Fibroblast of the aortic adventitia (primary cell): ENCODE measurements around the gene CD81. TPM values are rescaled to one million over a fixed set of nuclear protein-coding genes. Genes with fewer than 3 reads are reported as not detected.
"Not testable (repeated sequence)": the region's sequence is repeated elsewhere in the genome, so short reads cannot be mapped to it uniquely, and the experiment has no call there.

Source experiments
- DNase-seq: peaks from one replicate; pipeline ENCODE4 v3.0.0-alpha.2; 2010; ENCODE audit warnings: low read depth
- H3K4me3 ChIP-seq: 2 replicates; pipeline ENCODE4 v1.5.1; 2011; ENCODE audit warnings: low read depth, mild to moderate bottlenecking, control low read depth, low read length, moderate library complexity
- total RNA-seq: library from RNA; depleted of rRNA; stranded (reverse); fragments of >200 nt; gene quantifications from 2 replicates; pipeline ENCODE4 v1.2.3, GENCODE V29; 2012; ENCODE audit warnings: low replicate concordance
- TF ChIP-seq, protein P1 (sequence below): IDR thresholded peaks from 2 replicates; pipeline ENCODE4 v1.5.1; 2011; ENCODE audit warnings: mild to moderate bottlenecking, low read length, control low read depth, inconsistent platforms; ENCODE audit not compliant: insufficient read depth

The CD81 gene
- total RNA-seq, 1 donor: 282 TPM

GRCh38 chr11:2363577-2364370, 13.3 kb upstream of the CD81 start:
- TF ChIP-seq, protein P1, sequence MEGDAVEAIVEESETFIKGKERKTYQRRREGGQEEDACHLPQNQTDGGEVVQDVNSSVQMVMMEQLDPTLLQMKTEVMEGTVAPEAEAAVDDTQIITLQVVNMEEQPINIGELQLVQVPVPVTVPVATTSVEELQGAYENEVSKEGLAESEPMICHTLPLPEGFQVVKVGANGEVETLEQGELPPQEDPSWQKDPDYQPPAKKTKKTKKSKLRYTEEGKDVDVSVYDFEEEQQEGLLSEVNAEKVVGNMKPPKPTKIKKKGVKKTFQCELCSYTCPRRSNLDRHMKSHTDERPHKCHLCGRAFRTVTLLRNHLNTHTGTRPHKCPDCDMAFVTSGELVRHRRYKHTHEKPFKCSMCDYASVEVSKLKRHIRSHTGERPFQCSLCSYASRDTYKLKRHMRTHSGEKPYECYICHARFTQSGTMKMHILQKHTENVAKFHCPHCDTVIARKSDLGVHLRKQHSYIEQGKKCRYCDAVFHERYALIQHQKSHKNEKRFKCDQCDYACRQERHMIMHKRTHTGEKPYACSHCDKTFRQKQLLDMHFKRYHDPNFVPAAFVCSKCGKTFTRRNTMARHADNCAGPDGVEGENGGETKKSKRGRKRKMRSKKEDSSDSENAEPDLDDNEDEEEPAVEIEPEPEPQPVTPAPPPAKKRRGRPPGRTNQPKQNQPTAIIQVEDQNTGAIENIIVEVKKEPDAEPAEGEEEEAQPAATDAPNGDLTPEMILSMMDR: no peak
- DNase-seq: no peak
- H3K4me3 ChIP-seq: no peak overlapping the region

DNA sequence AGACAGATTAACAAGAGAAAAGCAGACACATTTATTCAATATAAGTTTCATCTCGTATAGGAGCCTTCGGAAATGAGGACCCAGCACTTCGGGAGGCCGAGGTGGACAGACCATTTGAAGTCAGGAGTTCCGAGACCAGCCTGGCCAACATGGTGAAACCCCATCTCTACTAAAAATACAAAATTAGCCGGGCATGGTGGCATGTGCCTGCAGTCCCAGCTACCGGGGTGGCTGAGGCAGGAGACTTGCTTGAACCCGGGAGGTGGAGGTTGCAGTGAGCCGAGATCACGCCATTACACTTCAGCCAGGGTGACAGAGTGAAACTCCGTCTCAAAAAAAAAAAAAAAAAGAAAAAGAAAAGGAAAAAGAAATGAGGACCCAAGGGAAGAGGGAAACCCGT, 12.7 kb upstream of the CD81 start:
- H3K4me3 ChIP-seq, DNase-seq: not testable (repeated sequence)

DNA sequence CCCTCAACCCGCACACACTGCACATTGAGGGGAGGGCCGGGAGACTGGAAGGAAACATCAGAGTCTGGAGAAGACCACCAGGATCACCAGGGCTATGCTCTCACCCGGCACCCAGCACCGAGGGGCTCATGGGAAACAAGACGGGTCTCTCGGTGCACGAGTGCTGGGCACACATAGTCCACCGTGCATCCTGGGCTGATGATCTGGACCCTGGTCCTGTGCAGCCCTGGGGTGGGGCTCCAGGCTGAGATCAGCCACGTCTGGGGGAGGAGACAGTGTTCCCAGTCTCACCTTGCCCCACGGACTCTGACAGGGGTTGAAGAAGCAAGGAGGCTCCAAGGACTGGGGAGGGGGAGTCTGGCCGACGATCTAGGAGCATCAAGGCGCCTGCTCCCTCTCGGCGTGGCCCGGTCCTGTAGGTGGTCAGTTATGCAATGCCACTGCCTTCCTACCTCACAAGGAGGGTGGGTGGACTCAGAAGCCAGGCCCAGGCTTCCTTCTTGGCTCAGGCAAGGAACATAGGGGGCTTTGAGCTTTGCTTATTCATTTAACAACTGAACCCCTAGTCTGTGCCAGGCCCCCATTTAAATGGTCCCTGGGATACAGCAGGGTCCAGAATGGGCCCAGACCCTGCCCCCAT, 11.4 kb upstream of the CD81 start:
- DNase-seq: no peak

DNA sequence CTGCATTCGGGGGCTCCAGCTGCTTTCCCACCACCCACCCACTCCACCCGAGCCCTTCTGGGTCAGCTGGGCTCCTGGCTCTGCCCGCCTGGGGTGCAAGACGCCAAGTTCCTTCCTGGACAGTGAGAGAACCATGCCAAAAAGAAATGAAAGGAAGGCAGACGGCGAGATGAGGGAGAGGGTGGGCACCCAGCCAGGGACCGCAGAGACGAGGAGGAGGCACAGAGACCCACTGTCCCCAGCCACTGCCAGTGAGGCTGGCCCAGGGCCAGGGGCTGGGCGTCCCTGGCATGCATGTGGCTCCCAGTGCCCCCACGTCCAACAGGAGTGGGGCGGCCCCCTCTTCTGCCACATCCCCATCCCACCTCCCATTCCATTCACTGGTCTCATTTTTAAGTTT, 10.8 kb upstream of the CD81 start:
- TF ChIP-seq, protein P1: no peak
- H3K4me3 ChIP-seq: no peak overlapping the region
- DNase-seq: no peak

More for the DNA sequence above, 11.4 kb upstream of the CD81 start:
- no peak overlapping the region for H3K4me3 ChIP-seq
- TF ChIP-seq, protein P1: no peak

DNA sequence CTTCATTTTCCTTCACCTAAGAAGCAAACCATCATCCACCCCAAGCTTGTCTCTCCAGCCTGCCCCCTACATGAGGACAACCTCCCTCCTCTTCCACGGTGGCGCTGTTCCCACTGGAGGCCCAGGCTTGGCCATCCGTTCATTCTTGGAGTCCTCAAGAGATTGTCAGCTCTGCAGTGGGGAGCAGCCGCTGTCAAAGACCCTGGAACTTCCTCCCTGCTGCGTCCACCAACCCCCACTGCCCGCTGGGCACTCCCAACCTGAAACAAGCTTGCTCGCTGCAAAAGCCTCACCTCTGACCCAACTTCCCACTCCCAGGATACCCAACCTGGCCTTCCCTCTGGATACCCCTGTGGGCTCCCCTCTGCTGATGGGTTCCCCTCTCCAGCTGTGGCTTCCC, 10.4 kb upstream of the CD81 start:
- no peak overlapping the region for H3K4me3 ChIP-seq
- no peak for DNase-seq
- TF ChIP-seq, protein P1: no peak

GRCh38 chr11:2367266-2368160, 9.6 kb upstream of the CD81 start:
- DNase-seq: no peak
- TF ChIP-seq, protein P1: no peak
- no peak overlapping the region for H3K4me3 ChIP-seq

GRCh38 chr11:2368178-2368850, 8.8 kb upstream of the CD81 start:
- DNase-seq: no peak
- TF ChIP-seq, protein P1: no peak
- H3K4me3 ChIP-seq: no peak overlapping the region
